GM19397 (cell line): ENCODE results near the gene SLC10A3.
A peak's percentile ranks its signal among the peaks of the same experiment; 100 is the strongest.

Experiments used
- ATAC-seq: cut with Tn5 transposase; IDR thresholded peaks from one replicate; pipeline ENCODE4 v1.9.1; 2021; ENCODE audit warnings: mild to moderate bottlenecking, moderate library complexity; ENCODE audit not compliant: unreplicated experiment

The SLC10A3 gene

GRCh38 chrX:154466036-154466435 is 24.4 kb downstream of the SLC10A3 start:
- no peak for ATAC-seq

- ATAC-seq, result no peak
These were observed 24.8 kb downstream of the SLC10A3 start for GRCh38 chrX:154465601-154466000.

- no peak for ATAC-seq
These were observed 25.5 kb downstream of the SLC10A3 start for GRCh38 chrX:154464806-154465365.

- ATAC-seq, result no peak
These were observed 26.7 kb downstream of the SLC10A3 start for GRCh38 chrX:154463611-154464220.

GRCh38 chrX:154462396-154462795 is 28.0 kb downstream of the SLC10A3 start:
- ATAC-seq, result no peak

- no peak for ATAC-seq
These were observed 30.1 kb downstream of the SLC10A3 start for GRCh38 chrX:154460326-154460725.

GRCh38 chrX:154459832-154460231 is 30.6 kb downstream of the SLC10A3 start:
- ATAC-seq, result no peak

- ATAC-seq, result no peak
These were observed 31.3 kb downstream of the SLC10A3 start for GRCh38 chrX:154458954-154459778.

- no peak for ATAC-seq
These were observed 32.1 kb downstream of the SLC10A3 start, which contains the start of gene PLXNA3 for GRCh38 chrX:154458116-154458953. PLXNA3 (plus strand) TSS chrX:154458281; CDS start chrX:154460184, 1,903 bp downstream.

- no peak for ATAC-seq
These were observed 32.8 kb downstream of the SLC10A3 start for GRCh38 chrX:154457491-154458115.

- ATAC-seq, result no peak
These were observed 37.6 kb downstream of the SLC10A3 start for GRCh38 chrX:154452823-154453222.

GRCh38 chrX:154450312-154450711 is 40.1 kb downstream of the SLC10A3 start:
- ATAC-seq, result no peak

- ATAC-seq, result no peak
These were observed 40.8 kb downstream of the SLC10A3 start for GRCh38 chrX:154449618-154450017.

GRCh38 chrX:154448484-154448883 is 41.9 kb downstream of the SLC10A3 start:
- ATAC-seq, result no peak

- ATAC-seq, result no peak
These were observed 44.0 kb downstream of the SLC10A3 start for GRCh38 chrX:154446430-154446829.

GRCh38 chrX:154445776-154446175 is 44.7 kb downstream of the SLC10A3 start:
- ATAC-seq, result no peak

- ATAC-seq, result no peak
These were observed 45.6 kb downstream of the SLC10A3 start for GRCh38 chrX:154444755-154445246.

GRCh38 chrX:154443992-154444754 is 46.3 kb downstream of the SLC10A3 start, which contains the start of gene FAM50A:
FAM50A (plus strand) TSS chrX:154444141; CDS start chrX:154444236, 95 bp downstream.
- ATAC-seq, result peak; percentile 85

- ATAC-seq, result no peak
These were observed 46.9 kb downstream of the SLC10A3 start for GRCh38 chrX:154443479-154443910.
